Diencephalon (tissue), 1 donor: Measurements from ENCODE around the gene ABTB2. TPM values are rescaled to one million over a fixed set of nuclear protein-coding genes. Genes with fewer than 3 reads are reported as not detected.

Experiments used
- small RNA-seq: library from RNA; depleted of rRNA; stranded (forward); fragments of <200 nt; gene quantifications from one replicate; pipeline ENCODE3, GENCODE V24; 2014
- total RNA-seq: library from RNA; depleted of rRNA; stranded (reverse); fragments of >200 nt; gene quantifications from one replicate; pipeline ENCODE4 v1.2.3, GENCODE V29; 2014

ABTB2 gene
- total RNA-seq = 4.8 TPM

GRCh38 chr11:34357701-34358257 is at the start of gene ABTB2:
TSS of gene ABTB2 (minus strand) at chr11:34358010.

DNA sequence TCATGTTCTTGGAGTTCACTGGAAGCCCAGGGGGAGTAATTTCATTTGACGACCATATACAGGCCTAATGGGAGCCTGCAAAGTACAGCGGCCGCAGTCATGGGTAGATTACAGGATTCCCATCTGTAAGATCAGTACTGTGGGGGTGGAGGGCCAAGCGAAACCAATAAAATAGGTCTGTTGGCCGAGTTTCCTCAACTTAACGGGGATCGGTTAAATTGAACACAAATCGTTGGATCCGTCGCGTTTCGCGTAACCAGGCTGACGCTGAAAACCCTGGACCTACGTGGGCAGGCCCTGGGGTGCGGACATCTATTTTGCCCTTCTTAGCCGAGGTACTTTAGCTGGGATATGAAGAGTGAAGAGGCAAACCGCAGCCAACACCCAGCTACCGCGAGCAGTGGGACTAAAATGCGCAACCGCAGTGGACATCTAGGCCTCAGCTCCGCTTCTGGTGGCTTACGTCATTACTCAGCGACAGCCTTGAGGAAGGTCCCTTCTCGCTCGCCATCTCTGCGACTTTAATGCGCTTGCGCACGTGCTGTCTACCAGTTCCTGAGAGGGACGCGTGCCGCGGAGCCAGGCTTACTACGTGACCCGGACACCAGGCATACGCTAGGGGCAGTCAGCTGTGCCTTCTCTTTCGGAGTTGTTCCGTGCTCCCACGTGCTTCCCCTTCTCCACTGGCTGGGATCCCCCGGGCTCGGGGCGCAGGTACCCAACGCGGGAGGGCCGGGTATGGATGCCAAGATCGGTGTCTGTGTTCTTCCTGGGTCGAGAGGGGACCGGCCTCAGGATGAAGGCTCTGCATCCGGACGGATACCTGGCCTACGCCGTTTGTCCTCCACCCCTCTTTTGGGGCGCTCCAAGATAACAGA is 252.5 kb downstream of the ABTB2 start, which contains the start of gene NAT10:
TSS of gene NAT10 (plus strand) at position 551 of the 878 bp plus-strand sequence. CDS start 2,597 bp downstream, outside the sequence.

Small RNA genes lying within 50 kb of the gene (small RNA-seq; reads per million reads assigned to genes)
- gene AL035079.1 (not detected), gene RF00019 (not detected)

Other genes with a start within 250 kb of the ABTB2 start
- gene CAT, start 80.9 kb upstream of the ABTB2 start, total RNA-seq = 74.3 TPM
- not detected for gene ELF5, start 155.8 kb upstream of the ABTB2 start, total RNA-seq